Nephron (organoid): Measurements from ENCODE around the gene RALGDS.

ENCODE experiments used
- H3K27ac Mint-ChIP-seq, 3 experiments: 2 replicates each; pipeline ENCODE4 v1.8.0; 2020; ENCODE audit warnings: mixed read lengths in 3 of 3, mild to moderate bottlenecking in 2 of 3, moderate library complexity in 1 of 3
- H3K27me3 Mint-ChIP-seq: 2 replicates; pipeline ENCODE4 v1.8.0; 2021; ENCODE audit warnings: low read depth, mild to moderate bottlenecking, moderate library complexity, mixed read lengths
- H3K36me3 Mint-ChIP-seq: 2 replicates; pipeline ENCODE4 v1.8.0; 2020; ENCODE audit warnings: low read depth, mixed read lengths
- H3K4me1 Mint-ChIP-seq: 2 replicates; pipeline ENCODE4 v1.8.0; 2020; ENCODE audit warnings: mixed read lengths
- H3K4me3 Mint-ChIP-seq, 3 experiments: 2 replicates each; pipeline ENCODE4 v1.8.0; 2020; ENCODE audit warnings: mild to moderate bottlenecking in 3 of 3, mixed read lengths in 3 of 3, moderate library complexity in 2 of 3
- H3K9me3 Mint-ChIP-seq: 2 replicates; pipeline ENCODE4 v1.8.0; 2020; ENCODE audit warnings: mixed read lengths
- TF ChIP-seq, protein P1 (sequence below), 3 experiments: fragments of 200-600 bp; sonication (generic); IDR thresholded peaks; one replicate each; pipeline ENCODE4 v1.5.0; 2021; ENCODE audit warnings: antibody characterized with exemption in 3 of 3; ENCODE audit not compliant: unreplicated experiment in 3 of 3

RALGDS gene

DNA sequence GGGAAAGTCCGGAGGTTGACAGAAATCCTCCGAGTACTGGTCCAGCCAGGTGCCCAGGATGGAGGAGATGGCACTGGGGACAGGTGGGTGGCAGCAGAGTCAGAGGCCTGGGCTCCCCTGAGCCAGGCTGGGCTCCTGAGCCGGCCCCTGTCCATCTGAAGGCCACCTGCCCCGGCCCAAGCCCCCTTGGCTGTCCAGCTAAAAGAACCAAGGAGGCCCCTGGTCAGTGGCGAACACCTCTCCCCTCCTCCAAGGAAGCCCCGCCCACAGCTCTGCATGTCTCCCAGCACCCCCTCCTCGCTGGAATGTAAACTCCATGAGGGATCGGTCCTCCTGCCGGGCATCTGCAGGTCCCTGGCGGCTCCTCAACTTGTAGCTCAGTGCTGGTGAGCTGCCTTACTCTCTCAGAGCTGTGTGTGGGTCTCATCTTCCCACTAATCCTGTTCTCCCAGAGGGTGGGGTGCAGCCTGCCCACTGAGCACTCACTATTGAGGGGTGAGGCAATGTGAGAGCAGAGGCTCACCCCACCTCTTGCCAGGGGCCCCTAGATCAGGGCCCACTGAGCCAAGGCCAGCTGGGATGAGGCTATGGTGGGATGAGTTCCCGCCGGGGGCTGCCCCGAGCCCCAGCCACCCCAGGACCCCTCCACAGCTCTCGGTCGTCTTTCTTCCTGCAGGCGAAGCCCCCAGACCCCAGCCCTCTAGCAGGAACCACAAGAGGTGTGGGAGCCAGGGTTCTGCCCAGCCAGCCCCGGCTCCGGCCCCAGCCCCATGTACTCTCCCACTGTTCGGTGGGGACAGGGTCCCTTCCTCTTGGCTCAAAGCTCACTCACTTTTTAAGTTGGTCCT lies 12.0 kb downstream of the RALGDS start:
- Mint-ChIP-seq H3K36me3 (peaks cover 14% of the 10 kb centered on the region), H3K9me3 (no peaks in the 10 kb centered on the region), H3K27me3 (no peaks in the 10 kb centered on the region), H3K4me1 (peaks cover 8% of the 10 kb centered on the region), H3K27ac (no peak overlapping the region), H3K4me3 (no peak overlapping the region)
- TF ChIP-seq, protein P1, sequence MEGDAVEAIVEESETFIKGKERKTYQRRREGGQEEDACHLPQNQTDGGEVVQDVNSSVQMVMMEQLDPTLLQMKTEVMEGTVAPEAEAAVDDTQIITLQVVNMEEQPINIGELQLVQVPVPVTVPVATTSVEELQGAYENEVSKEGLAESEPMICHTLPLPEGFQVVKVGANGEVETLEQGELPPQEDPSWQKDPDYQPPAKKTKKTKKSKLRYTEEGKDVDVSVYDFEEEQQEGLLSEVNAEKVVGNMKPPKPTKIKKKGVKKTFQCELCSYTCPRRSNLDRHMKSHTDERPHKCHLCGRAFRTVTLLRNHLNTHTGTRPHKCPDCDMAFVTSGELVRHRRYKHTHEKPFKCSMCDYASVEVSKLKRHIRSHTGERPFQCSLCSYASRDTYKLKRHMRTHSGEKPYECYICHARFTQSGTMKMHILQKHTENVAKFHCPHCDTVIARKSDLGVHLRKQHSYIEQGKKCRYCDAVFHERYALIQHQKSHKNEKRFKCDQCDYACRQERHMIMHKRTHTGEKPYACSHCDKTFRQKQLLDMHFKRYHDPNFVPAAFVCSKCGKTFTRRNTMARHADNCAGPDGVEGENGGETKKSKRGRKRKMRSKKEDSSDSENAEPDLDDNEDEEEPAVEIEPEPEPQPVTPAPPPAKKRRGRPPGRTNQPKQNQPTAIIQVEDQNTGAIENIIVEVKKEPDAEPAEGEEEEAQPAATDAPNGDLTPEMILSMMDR (IDR thresholded peaks at IDR 0.05; ENCODE audit: unreplicated experiment in 3 of 3), result no peak

DNA sequence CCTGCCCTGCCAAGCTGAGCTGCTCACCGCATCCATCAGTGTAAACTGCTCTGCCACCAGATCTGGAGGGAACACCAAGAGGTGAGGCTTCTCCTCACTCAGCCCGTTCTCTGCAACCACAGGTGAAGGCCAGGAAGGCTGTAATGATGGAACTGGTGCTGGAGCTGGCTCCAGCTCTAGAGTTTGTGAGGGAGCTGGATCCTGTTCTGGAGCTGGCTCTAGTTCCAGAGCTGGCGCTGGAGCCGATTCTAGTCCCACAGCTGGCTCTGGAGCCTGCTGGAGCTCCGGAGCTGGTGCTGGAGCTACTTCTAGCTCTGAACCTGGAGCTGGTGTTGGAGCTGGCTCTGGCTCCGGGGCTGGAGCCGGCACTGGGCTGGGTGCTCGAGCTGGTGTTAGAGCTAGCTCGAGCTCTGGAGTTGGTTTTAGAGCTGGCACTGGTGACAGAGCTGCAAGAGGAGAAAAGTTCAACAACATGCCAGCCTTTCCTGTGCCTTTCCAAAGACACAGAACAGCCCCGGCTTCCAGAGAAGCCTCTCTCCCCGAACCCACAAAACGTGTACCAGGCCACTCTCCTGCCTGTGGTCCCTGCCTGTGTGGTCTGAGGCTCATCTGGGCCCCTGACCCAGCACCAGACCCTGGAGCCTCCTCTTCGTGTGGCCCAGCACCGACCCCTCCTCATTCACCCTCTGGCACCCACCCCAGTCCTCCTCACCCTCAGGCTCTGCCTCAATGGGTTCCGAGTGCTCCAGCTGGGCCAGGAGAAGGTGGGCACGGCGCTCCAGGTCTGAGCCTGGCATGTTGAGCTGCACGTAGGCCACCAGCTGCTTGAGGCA lies 12.9 kb downstream of the RALGDS start:
- Mint-ChIP-seq H3K36me3 (peaks cover 15% of the 10 kb centered on the region), H3K4me3 (no peak overlapping the region), H3K27ac (no peak overlapping the region), H3K9me3 (no peaks in the 10 kb centered on the region), H3K4me1 (no peaks in the 10 kb centered on the region), H3K27me3 (no peaks in the 10 kb centered on the region)
- TF ChIP-seq, protein P1 (IDR thresholded peaks at IDR 0.05; ENCODE audit: unreplicated experiment in 3 of 3), result no peak

- H3K4me3 Mint-ChIP-seq, result no peak overlapping the region
- H3K36me3 Mint-ChIP-seq, result peaks cover 19% of the 10 kb centered on the region
- H3K27ac Mint-ChIP-seq, result no peak overlapping the region
- H3K4me1 Mint-ChIP-seq, result no peaks in the 10 kb centered on the region
- TF ChIP-seq, protein P1 (IDR thresholded peaks at IDR 0.05; ENCODE audit: unreplicated experiment in 3 of 3), result no peak
- no peaks in the 10 kb centered on the region for H3K27me3 Mint-ChIP-seq
- H3K9me3 Mint-ChIP-seq, result no peaks in the 10 kb centered on the region
Measured at GRCh38 chr9:133107245-133107722, 13.8 kb downstream of the RALGDS start.

GRCh38 chr9:133106511-133107244 lies 14.4 kb downstream of the RALGDS start:
- Mint-ChIP-seq H3K9me3 (no peaks in the 10 kb centered on the region), H3K4me3 (no peak overlapping the region), H3K27ac (no peak overlapping the region), H3K27me3 (no peaks in the 10 kb centered on the region), H3K36me3 (peaks cover 19% of the 10 kb centered on the region), H3K4me1 (no peaks in the 10 kb centered on the region)
- TF ChIP-seq, protein P1 (IDR thresholded peaks at IDR 0.05; ENCODE audit: unreplicated experiment in 3 of 3), result no peak

- no peaks in the 10 kb centered on the region for H3K9me3 Mint-ChIP-seq
- no peaks in the 10 kb centered on the region for H3K27me3 Mint-ChIP-seq
- no peaks in the 10 kb centered on the region for H3K4me1 Mint-ChIP-seq
- no peak overlapping the region for H3K4me3 Mint-ChIP-seq
- H3K36me3 Mint-ChIP-seq, result peaks cover 25% of the 10 kb centered on the region
- TF ChIP-seq, protein P1 (IDR thresholded peaks at IDR 0.05; ENCODE audit: unreplicated experiment in 3 of 3), result no peak
- H3K27ac Mint-ChIP-seq, result no peak overlapping the region
Measured at GRCh38 chr9:133105461-133105770, 15.6 kb downstream of the RALGDS start.
